ENCODE results near the gene SMU1. TPM values are rescaled to one million over a fixed set of nuclear protein-coding genes. Genes with fewer than 3 reads are reported as not detected.

SMU1 gene
- total and polyA plus RNA-seq, 12 donors: 6.9 to 28.3 (median 21.5) TPM

- no peaks in the 10 kb centered on the region for H3K9me3 ChIP-seq (replicated peaks in 1 of 3)
- H3K4me3 ChIP-seq: no peak overlapping the region
- no peaks in the 10 kb centered on the region for H3K27me3 ChIP-seq
- peaks cover 14 to 16% of the 10 kb centered on the region in 2 donors for H3K4me1 ChIP-seq (replicated peaks in 1 of 2)
- no peak overlapping the region for H3K27ac ChIP-seq
- no peak for TF ChIP-seq POLR2A (IDR thresholded peaks at IDR 0.05)
- no peak for TF ChIP-seq CTCF (IDR thresholded peaks at IDR 0.05)
- DNase-seq: peak in 2 of 7 donors; percentile 17 to 45
- H3K36me3 ChIP-seq (replicated peaks in 1 of 2): peaks cover 0 to 22% of the 10 kb centered on the region in 2 donors
- WGBS, 4 donors: 72 to 78% (median 74%) methylated on average over 3 of the region's 3 CpGs
- intact Hi-C loops (cut with DNase I): loop anchor here in 1 of 2 donors (10.0 kb wide), 1 partner anchor 66 kb away; no protein-coding TSS in a partner anchor
These were observed 32.6 kb upstream of the SMU1 start for GRCh38 chr9:33109097-33109496.

GRCh38 chr9:33108472-33108871, 32.0 kb upstream of the SMU1 start:
- H3K4me1 ChIP-seq (replicated peaks in 1 of 2): peaks cover 14 to 16% of the 10 kb centered on the region in 2 donors
- H3K4me3 ChIP-seq: no peak overlapping the region
- intact Hi-C loops (cut with DNase I): loop anchor here in 1 of 2 donors (10.0 kb wide), 1 partner anchor 66 kb away; no protein-coding TSS in a partner anchor
- DNase-seq: peak in 2 of 7 donors; percentile 11 to 49
- no peak overlapping the region for H3K27ac ChIP-seq
- 93 to 97% (median 94%) methylated on average over 3 of the region's 3 CpGs for WGBS, 4 donors
- no peaks in the 10 kb centered on the region for H3K9me3 ChIP-seq (replicated peaks in 1 of 3)
- no peaks in the 10 kb centered on the region for H3K27me3 ChIP-seq
- peaks cover 0 to 16% of the 10 kb centered on the region in 2 donors for H3K36me3 ChIP-seq (replicated peaks in 1 of 2)
- TF ChIP-seq POLR2A (IDR thresholded peaks at IDR 0.05): no peak
- TF ChIP-seq CTCF (IDR thresholded peaks at IDR 0.05): no peak

- intact Hi-C loops (cut with DNase I): loop anchor here in 1 of 2 donors (10.0 kb wide), 1 partner anchor 67 kb away; no protein-coding TSS in a partner anchor
- no peaks in the 10 kb centered on the region for H3K9me3 ChIP-seq (replicated peaks in 1 of 3)
- WGBS, 4 donors: 65 to 74% (median 67%) methylated on average over 5 of the region's 5 CpGs
- peak in 2 of 7 donors; percentile 19 to 44 for DNase-seq
- no peak overlapping the region for H3K4me3 ChIP-seq
- H3K27ac ChIP-seq: peak overlapping the region in 4 of 5 donors; percentile 56 to 86 (median 62)
- TF ChIP-seq POLR2A (IDR thresholded peaks at IDR 0.05) (no peak), CTCF (IDR thresholded peaks at IDR 0.05) (no peak)
- H3K36me3 ChIP-seq (replicated peaks in 1 of 2): peaks cover 0 to 9% of the 10 kb centered on the region in 2 donors
- peaks cover 14 to 16% of the 10 kb centered on the region in 2 donors for H3K4me1 ChIP-seq (replicated peaks in 1 of 2)
- no peaks in the 10 kb centered on the region for H3K27me3 ChIP-seq
These were observed 31.3 kb upstream of the SMU1 start for GRCh38 chr9:33107762-33108161.

- H3K9me3 ChIP-seq (replicated peaks in 1 of 3): no peaks in the 10 kb centered on the region
- peak overlapping the region; percentile 9 to 86 (median 60) for H3K27ac ChIP-seq
- H3K4me1 ChIP-seq (replicated peaks in 1 of 2): peaks cover 14 to 17% of the 10 kb centered on the region in 2 donors
- TF ChIP-seq POLR2A (IDR thresholded peaks at IDR 0.05) (no peak), CTCF (IDR thresholded peaks at IDR 0.05) (no peak)
- peak; percentile 54 to 86 (median 67) for DNase-seq
- WGBS, 4 donors: 22 to 41% (median 31%) methylated on average over 9 to 10 of the region's 10 CpGs
- H3K36me3 ChIP-seq (replicated peaks in 1 of 2): peaks cover 0 to 1% of the 10 kb centered on the region in 2 donors
- H3K4me3 ChIP-seq: no peak overlapping the region
- intact Hi-C loops (cut with DNase I): loop anchor here in 1 of 2 donors (10.0 kb wide), 1 partner anchor 68 kb away; no protein-coding TSS in a partner anchor
- H3K27me3 ChIP-seq: no peaks in the 10 kb centered on the region
These were observed 30.6 kb upstream of the SMU1 start for GRCh38 chr9:33106827-33107621.

Measured in adrenal gland (tissue), 12 donors.